DMS 273 treated with DMSO at 0.1 percent for 48 hours (cell line): ENCODE measurements around the gene LCN6.
A peak's percentile ranks its signal among the peaks of the same experiment; 100 is the strongest.
"Not testable (repeated sequence)": the region's sequence is repeated elsewhere in the genome, so short reads cannot be mapped to it uniquely, and the experiment has no call there.

Source experiments
- DNase-seq: peaks from one replicate; lab custom pipeline; 2025; lab: John Stamatoyannopoulos, UW

Gene LCN6

DNA sequence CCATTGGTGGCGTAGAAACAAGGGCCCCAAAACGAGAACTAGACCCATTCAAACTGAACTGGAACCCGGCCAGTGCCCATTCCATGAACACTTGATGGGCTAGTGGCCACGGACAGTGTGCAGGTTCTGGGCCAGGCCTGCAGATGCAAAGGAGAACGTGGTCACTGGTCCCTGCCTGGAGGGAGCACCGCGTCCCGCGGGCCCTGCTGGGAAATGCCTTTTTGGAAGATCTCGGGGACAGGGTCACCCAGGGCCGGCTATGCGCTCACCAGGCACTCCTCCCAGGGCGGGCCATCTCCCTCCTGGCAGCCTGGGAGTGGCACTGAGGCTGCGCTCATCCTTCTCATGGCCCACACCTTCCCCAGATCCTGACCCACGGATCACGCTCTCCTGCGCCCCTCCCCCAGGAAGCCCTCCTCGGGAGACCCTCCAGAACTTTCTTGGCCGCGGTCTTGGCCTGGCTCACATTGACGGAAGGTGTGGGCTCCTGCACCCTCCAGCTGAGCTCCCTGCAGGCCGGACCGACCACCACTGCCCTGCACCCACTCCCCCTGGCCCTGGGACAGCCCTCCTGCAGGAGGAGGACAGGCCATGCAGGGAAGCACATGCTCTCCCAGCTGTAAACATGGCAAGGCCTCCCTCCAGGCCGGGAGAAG is 38.7 kb downstream of the LCN6 start:
- no peak for DNase-seq

DNA sequence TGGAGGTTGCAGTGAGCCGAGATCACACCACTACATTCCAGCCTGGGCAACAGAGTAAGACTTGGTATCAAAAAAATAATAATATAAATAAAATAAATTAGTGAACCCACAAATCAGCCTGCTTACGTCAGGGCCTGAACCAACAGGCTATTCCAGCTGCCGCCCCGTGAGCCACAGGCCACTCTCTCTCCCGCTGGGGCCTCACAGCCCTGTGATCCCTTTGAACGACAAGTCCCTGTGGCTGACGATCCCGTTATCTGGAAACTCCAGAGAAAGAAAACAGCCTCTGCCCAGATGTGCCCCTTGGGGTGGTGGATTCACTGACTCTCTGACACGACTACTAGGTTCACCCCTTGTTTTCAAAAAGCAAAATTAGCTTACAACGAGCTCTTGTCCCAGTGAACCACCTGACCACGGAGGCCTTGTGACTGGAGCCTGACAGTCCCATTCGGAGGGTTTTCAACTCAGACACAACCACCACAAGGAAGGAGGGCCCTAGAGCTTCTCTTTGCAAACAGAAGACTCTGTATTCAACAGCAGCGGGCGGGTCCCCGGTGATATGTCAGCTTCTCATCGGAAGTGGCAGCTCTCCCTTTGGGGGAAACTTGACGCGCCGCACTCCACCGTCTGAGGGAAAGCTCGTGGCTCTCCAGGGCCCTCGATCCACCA is 40.3 kb downstream of the LCN6 start:
- no peak for DNase-seq

DNA sequence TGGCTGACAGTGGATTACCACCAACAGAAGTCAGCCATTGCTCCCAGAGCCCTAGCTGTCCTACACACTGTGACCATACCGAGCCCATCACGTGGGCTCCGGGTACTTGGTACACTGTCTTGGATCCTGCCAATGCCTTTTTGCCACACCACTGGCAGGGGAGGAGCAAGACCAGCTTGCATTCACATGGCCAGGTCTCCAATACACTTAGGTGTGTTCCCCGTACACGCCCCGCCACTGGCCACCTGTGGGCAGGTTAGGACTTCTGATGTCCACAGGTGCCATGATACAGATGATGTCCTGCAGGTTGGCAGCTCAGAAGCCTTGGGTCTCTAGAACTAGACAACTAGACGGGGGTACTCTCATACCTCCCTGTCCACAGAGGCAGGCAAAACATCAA is 41.3 kb downstream of the LCN6 start:
- no peak for DNase-seq

DNA sequence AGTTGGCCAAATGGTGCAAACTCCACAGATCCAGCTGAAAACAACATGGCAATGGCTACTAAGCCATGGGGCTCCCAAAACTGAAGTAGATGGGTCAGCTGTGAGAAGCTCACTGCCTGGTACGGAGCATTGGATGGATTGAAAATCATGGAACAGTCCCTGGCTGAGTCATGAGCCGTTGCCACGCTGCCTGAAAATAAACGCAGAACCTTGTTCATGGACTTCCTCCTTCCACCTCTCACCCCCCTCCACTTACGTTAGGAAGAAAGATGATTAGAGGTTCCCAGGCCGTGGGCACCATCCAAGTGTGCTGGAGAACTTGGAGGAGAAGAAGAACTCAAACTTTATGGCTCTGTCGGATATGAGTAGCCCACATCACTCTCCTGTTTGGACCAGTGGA is 42.8 kb downstream of the LCN6 start:
- no peak for DNase-seq

DNA sequence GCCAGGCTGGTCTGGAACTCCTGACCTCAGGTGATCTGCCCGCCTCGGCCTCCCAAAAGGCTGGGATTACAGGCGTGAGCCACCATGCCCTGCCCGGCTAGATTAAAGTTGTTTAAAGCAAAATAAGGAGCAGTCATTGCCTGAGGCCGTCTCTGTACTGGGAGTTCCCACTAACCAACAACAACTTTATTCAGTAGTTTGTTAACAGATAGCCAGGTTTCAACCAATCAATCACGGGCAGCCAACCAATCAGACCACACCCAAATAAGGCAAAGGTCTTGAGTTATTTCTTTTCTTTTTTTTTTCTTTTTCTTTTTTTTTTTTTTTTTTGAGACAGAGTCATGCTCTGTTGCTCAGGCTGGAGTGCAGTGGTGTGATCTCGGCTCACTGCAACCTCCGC is 43.6 kb downstream of the LCN6 start:
- not testable (repeated sequence) for DNase-seq

DNA sequence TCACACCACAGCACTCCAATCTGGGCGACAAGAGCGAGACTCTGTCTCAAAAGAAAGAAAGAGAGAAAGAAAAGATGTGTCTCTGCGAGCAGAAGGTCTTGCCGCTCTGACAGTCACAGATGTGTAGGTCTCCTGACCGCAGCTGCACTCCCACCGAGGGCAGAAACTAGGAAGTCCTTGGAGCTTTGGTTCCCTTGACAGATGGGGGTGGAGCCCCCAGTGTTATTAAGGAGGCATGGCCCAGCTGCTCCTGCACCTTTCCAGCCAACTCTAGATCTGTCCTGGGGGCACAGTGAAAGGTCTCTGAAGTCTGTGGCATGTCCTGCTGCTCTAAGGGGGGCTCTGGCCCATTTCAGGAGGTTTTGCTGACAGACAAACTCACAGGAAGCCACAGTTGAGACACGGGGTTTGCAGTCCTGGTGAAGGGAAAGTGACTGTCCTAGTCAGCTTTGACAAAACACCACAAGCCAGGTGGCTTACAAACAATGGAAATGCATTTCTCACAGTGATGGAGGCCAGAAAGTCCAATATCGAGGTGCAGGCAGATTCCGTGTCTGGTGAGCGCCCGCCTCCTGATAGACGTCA is 45.0 kb downstream of the LCN6 start:
- DNase-seq: no peak

DNA sequence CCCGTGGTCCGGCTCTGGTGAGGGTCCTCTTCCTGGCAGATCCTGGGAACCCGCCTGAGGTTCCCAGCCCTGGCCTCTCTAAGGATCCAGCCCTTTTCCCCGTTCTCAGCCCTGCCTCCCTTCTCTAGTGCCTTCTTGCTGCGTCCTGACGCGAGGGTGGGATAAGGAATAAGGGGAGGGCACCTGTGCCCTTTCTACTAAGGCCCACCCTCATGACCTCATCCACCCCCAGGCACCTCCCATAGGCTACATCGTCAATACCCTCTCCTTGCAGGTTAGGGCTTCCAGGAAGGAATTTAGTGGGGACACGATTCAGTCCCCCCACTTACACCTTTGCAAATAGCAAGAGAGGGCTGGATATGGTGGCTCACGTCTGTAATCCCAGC is 46.7 kb downstream of the LCN6 start:
- DNase-seq: no peak

DNA sequence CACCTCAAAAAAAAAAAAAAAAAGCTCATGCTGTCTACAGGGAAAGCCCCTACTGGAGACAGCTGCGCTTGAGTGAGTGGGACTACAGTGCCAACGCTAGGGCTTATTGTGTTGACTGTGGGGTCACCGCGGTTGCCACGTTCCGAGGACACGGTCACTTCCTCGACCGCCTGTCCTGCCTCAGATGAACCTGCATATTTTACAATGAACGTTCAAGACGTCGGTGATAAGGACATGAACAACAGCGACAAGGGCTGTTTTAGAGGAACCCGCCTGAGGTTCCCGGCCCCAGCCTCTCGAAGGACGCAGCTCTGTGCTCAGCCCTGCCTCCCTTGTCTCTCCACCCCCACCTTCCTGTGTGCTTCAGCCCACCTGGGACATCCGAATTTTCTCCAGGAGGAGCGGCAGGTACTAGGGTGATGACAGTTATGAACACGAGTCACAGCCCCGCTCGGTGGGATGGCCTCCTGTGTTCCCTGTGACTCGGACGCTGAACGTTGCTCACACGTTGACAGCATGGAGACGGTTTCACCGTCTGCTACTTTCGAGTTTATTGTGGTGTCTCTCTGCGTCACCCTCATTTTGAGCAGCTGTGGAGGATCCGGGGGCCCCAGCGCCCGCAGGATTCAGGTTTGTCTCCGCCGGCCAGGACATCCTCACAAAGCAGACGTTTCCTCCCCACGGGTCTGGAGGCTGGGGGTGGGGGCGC is 47.2 kb downstream of the LCN6 start:
- no peak for DNase-seq

DNA sequence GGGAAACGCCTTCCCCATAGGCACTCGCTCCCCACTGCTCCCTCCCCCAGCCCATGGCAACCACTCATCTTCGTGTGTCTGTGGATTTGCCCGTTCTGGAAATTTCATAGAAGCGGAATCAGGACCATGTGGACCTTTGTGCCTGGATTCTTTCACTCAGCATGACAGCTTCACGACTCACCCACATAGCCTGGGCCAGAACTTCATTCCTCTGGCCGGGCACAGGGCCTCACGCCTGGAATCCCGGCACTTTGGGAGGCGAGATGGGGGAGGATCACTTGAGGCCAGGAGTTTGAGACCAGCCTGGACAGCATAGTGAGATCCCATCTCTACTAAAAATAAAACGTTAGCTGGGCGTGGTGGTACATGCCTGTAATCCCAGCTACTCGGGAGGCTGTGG is 48.0 kb downstream of the LCN6 start:
- DNase-seq: no peak

DNA sequence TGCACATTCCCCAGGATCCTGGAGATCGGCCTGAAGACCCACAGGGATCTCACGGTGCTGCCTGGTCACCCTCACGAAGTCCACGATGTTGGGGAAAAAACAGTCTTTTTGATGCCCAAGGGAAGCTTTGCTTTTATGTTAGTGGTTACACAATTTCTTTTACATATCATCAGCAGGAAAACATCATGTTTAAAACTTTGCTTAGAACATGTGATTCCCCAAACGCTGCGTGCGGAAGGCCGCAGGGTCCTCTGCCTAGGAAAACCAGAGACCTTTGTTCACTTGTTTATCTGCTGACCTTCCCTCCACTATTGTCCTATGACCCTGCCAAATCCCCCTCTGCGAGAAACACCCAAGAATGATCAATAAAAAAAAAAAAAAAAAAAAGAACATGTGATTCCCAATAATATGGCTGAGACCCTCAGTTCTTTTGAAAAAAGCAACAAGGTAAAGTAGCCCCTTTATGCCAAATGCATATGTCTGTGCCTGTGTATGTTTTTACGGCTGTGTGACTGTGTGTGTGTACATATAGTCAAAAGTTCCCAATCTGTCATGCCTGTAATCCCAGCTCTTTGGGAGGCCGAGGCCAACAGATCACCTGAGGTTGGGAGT is 49.6 kb downstream of the LCN6 start:
- DNase-seq: no peak

DNA sequence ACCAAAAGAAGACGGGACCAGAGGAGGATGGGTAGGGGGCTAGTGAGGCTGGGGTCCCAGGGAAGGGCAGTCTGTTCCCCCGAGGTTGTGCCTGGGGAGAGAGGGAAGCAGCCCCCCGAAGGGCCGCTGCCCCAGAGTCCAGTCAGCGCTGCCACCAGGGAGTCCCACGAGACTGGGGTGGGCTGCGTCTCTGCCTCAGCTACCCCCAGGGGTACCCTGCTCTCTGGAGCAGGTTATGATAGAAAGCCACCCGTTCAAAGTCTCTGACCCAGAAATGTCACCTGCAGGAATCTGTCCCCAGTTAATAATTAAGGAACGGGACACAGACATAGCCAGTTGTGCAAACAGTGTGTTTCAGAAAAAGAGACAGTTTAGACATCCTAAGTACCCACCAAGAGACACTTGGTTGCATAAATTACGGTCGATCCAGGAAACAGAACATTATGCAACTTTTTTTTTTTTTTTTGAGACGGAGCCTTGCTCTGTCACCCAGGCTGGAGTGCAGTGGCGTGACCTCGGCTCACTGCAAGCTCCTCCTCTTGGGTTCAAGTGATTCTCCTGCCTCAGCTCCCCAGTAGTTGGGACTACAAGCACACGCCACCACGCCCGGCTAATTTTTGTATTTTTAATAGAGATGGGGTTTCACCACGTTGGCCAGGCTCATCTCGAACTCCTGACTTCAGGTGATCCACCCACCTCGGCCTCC is 50.4 kb downstream of the LCN6 start:
- no peak for DNase-seq

DNA sequence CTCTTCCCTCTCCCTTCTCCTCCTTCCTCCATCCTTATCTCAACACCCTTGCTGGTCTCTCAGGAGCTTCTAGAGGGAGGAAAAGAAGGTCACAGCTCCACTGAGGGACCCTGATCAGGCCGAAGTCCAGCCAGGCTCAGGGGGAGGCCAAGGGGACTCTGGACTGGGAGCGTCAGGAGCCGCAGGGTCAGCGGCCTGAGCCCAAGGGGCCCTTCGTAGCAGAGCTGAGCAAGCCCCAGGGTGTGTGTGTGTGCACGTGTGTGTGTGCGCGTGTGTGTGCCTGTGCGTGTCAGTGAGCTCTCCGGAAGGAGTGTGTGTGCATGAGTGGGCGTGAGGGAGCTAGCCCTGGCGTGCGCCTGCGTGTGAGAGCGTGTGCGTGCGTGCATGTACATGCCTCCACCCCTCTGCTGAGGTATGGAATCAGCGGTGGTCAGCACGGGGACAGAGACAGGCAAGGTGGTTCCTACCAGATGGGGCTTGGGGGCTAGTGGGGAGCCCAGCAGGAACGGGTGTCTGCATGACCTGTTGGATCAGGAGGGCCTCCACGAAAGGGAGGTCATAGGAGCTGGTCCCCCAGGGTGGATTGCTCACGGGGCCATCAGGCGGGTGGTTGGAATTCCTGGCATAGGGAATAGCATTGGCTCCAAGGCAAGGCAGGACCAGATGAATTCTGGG is 51.0 kb downstream of the LCN6 start:
- DNase-seq: no peak

DNA sequence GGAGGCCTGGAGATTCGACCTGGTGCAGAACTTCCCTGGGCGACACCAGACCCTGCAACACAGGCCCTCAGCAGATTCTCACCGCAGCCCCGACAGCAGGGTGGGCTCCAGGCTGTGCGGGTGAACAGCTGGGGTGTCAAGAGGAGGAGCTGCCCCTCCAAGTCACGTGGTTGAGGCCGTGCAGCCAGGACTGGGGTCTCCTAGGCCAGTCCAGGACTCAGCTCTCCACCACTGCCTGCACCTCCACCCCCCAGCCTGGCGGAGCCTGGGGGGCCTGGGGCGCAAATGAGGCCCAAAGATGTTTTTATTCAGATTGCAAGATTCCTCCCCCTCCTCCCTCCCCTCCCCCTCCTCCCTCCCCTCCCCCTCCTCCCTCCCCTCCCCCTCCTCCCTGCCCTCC is 51.8 kb downstream of the LCN6 start:
- no peak for DNase-seq

DNA sequence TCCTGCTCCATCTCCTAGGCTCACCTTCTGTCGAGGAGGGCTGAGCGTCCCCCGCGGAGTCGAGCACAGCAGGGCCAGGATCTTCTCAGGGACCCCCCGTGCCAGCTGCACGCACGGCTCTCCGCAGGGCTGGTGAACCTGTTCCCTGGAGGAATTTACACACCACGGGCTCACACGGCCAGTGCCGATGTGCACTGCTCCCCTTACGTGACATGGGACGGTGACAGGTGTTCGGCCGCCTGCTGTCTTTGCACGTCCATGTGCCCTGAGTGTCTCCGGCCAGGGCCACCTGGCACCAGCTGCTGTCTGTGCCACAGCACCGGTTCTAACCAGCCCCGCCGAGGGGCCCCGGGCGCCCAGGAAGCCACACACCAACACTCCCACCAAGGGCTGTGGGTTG is 52.4 kb downstream of the LCN6 start:
- DNase-seq: no peak

DNA sequence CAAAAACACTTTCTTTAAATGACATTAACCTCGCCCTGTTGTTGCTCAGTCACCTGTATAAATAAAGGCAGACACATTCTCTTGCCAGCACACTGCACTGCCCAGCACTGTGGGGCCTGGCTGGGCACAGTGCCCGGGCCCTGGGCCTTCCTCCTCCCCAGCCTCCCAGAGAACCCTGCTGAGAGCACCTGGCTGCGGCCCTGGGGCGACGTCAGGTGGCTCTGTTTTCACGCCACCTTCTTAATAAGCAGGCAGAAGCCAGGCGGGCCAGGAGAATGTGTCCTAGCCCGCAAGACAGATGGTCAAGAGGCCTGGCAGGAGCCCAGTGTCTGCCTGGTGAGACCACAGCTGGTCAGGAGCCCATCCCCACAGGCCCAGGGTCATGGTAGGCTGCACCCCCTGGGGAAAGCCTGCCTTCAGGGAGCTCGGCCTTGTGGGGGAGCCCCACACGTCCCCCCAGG is 52.9 kb downstream of the LCN6 start:
- peak; percentile 64 for DNase-seq

DNA sequence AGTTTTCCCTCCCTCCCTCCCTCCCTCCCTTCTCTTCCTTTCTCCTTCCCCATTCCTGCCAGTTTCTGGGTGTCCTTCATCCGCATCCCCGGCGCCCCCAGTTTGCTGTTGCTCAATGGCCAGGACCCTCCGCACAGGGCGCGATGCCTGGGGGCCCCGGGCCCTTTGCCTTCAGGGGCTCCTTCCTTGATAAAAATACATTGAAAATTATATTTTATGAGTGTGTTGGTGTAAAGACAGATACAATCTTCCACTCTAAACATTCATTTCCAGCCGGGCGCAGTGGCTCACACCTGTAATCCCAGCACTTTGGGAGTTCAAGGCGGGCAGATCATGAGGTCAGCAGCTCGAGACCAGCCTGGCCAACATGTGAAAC is 53.5 kb downstream of the LCN6 start:
- DNase-seq: no peak

DNA sequence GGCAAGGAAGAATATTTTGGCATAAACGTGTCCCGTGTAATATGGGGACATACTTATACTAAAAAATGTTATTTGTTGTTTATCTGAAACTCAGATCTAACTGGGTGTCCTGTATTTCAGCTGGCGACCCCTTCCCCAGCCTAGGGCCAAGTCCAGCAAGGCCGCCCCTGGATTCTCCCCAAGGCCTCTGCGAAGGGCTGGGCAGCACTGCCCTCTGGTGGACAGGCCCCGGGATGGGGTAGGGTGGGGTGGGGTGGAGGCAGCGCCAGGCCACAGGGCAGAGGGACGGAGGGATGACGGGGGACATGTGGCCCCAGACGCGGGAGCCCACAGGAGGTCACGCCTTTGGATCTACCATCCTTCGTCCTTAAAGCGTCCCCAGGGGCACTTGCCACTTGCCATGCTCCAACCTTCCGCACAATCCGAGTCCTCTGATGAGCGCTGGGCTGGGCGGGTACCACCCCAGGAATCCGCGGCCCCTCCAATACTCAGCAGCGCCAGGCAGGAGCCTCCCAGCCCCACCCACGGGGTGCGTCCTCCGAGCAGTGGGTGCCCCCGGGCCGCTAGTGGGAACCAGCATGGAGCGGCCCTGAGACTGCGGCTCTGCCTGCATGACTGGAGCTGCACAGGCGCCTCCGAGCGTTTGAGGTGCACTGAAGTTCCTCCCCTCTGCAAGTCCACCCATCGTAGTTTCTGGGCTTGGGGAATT is 54.0 kb downstream of the LCN6 start:
- no peak for DNase-seq
